H1 (cell line): ENCODE measurements around the gene OGFR. TPM values are rescaled to one million over a fixed set of nuclear protein-coding genes. Genes with fewer than 3 reads are reported as not detected.

Experiments
- CTCF ChIA-PET: fragments of 300-600 bp; sonication (Branson Sonifier 250); formaldehyde crosslinking; loops from one replicate; lab custom pipeline; 2021; ENCODE audit not compliant: partially characterized antibody; lab: Charles Lee
- POLR2A ChIA-PET: fragments of 300-600 bp; sonication (Branson Sonifier 250); formaldehyde crosslinking; loops from one replicate; lab custom pipeline; 2021; ENCODE audit warnings: inconsistent platforms; ENCODE audit not compliant: partially characterized antibody; lab: Charles Lee
- DNase-seq, 2 experiments: peaks; one replicate each; pipeline versions ENCODE4 v3.0.0 to v3.0.0-alpha.2; 2010 to 2022; ENCODE audit warnings: low spot score in 2 of 2, low read depth in 1 of 2, mixed read lengths in 1 of 2
- FAIRE-seq: peaks from 2 replicates; lab custom pipeline; 2011; peaks lifted over from hg19 to GRCh38; lab: Jason Lieb, UNC
- H2AFZ ChIP-seq: 2 replicates; pipeline ENCODE4 v1.8.1; 2012; ENCODE audit warnings: low read length, inconsistent platforms
- H2AK5ac ChIP-seq: 2 replicates; pipeline ENCODE4 v1.6.1; 2013; ENCODE audit warnings: low read depth, low read length
- H2BK120ac ChIP-seq: replicated peaks from 2 replicates; pipeline ENCODE3; 2013; ENCODE audit warnings: low read depth, low read length, inconsistent platforms
- H2BK12ac ChIP-seq: 2 replicates; pipeline ENCODE4 v1.6.1; 2013; ENCODE audit warnings: low read depth, low read length
- H2BK15ac ChIP-seq: 2 replicates; pipeline ENCODE4 v1.6.1; 2013; ENCODE audit warnings: low read length
- H2BK20ac ChIP-seq: 2 replicates; pipeline ENCODE4 v1.6.1; 2013; ENCODE audit warnings: low read length
- H2BK5ac ChIP-seq: 2 replicates; pipeline ENCODE4 v1.6.1; 2013; ENCODE audit warnings: low read depth, low read length
- H3K14ac ChIP-seq: 2 replicates; pipeline ENCODE4 v1.6.1; 2013; ENCODE audit warnings: inconsistent platforms; ENCODE audit not compliant: insufficient read length
- H3K18ac ChIP-seq: 2 replicates; pipeline ENCODE4 v1.6.1; 2013; ENCODE audit warnings: low read length; ENCODE audit errors: extremely low read depth
- H3K23ac ChIP-seq: 2 replicates; pipeline ENCODE4 v1.6.1; 2013; ENCODE audit warnings: inconsistent platforms; ENCODE audit not compliant: insufficient read length
- H3K23me2 ChIP-seq: 2 replicates; pipeline ENCODE4 v1.6.1; 2013; ENCODE audit warnings: low read depth, low read length
- H3K27ac ChIP-seq: 2 replicates; pipeline ENCODE4 v1.6.1; 2011; ENCODE audit warnings: low read depth, low read length, inconsistent platforms
- H3K27me3 ChIP-seq, 4 experiments: replicated peaks in 1 of 4; 1 replicate in 1 of 4; 2 replicates in 3 of 4; pipeline versions ENCODE4 v1.6.1 to v1.8.1; 2011 to 2013; ENCODE audit warnings: low read length in 3 of 4, mild to moderate bottlenecking in 3 of 4, inconsistent platforms in 2 of 4, mixed read lengths in 2 of 4, moderate library complexity in 1 of 4; ENCODE audit not compliant: control insufficient read depth in 3 of 4, insufficient read depth in 3 of 4; ENCODE audit errors: extremely low read depth in 1 of 4
- H3K36me3 ChIP-seq, 4 experiments: 2 replicates each; pipeline versions ENCODE4 v1.6.1 to v1.8.1; 2011 to 2013; ENCODE audit warnings: mild to moderate bottlenecking in 4 of 4, low read length in 3 of 4, moderate library complexity in 2 of 4, control low read depth in 1 of 4, inconsistent platforms in 1 of 4; ENCODE audit not compliant: insufficient read depth in 4 of 4, control insufficient read depth in 2 of 4
- H3K4ac ChIP-seq: replicated peaks from 2 replicates; pipeline ENCODE3; 2013; ENCODE audit warnings: low read length, low read depth, mixed read lengths, inconsistent platforms; ENCODE audit not compliant: insufficient read length
- H3K4me1 ChIP-seq, 4 experiments: replicated peaks in 1 of 4; 1 replicate in 1 of 4; 2 replicates in 3 of 4; pipeline versions ENCODE4 v1.6.1 to v1.8.1; 2011 to 2013; ENCODE audit warnings: low read length in 3 of 4, inconsistent platforms in 2 of 4, mixed read lengths in 1 of 4; ENCODE audit not compliant: insufficient read depth in 4 of 4, control insufficient read depth in 3 of 4
- H3K4me2 ChIP-seq, 2 experiments: 2 replicates each; pipeline versions ENCODE4 v1.6.1 to v1.8.1; 2011 to 2013; ENCODE audit warnings: low read depth in 2 of 2, low read length in 2 of 2, control low read depth in 1 of 2, inconsistent platforms in 1 of 2, mild to moderate bottlenecking in 1 of 2; ENCODE audit not compliant: insufficient read depth in 1 of 2
- H3K4me3 ChIP-seq, 4 experiments: fragments of 200-600, 300-600 bp in 1 of 4; sonication (generic), shearing (Covaris generic), sonication (Bioruptor Twin) in 1 of 4; 2 replicates each; pipeline versions ENCODE4 v1.5.1 to v1.8.1; 2011 to 2016; ENCODE audit warnings: low read length in 4 of 4, low read depth in 3 of 4, control low read depth in 2 of 4, inconsistent platforms in 2 of 4, mild to moderate bottlenecking in 2 of 4, mixed read lengths in 1 of 4, moderate library complexity in 1 of 4; ENCODE audit not compliant: insufficient read depth in 2 of 4; ENCODE audit errors: extremely low read depth in 1 of 4
- H3K56ac ChIP-seq: replicated peaks from 2 replicates; pipeline ENCODE3; 2013; ENCODE audit warnings: low read depth, mild to moderate bottlenecking, mixed read lengths, low read length, inconsistent platforms; ENCODE audit not compliant: insufficient read length
- H3K79me1 ChIP-seq: 2 replicates; pipeline ENCODE4 v1.6.1; 2013; ENCODE audit warnings: low read depth, low read length, control low read depth
- H3K79me2 ChIP-seq, 2 experiments: 2 replicates each; pipeline versions ENCODE4 v1.6.1 to v1.8.1; 2012 to 2013; ENCODE audit warnings: low read length in 2 of 2, mild to moderate bottlenecking in 2 of 2, inconsistent platforms in 1 of 2; ENCODE audit not compliant: insufficient read depth in 2 of 2, control insufficient read depth in 1 of 2
- H3K9ac ChIP-seq, 4 experiments: replicated peaks in 1 of 4; 1 replicate in 1 of 4; 2 replicates in 3 of 4; pipeline versions ENCODE4 v1.6.1 to v1.8.1; 2011 to 2013; ENCODE audit warnings: low read depth in 3 of 4, low read length in 3 of 4, control low read depth in 2 of 4, mild to moderate bottlenecking in 2 of 4, moderate library complexity in 2 of 4, inconsistent platforms in 1 of 4; ENCODE audit errors: extremely low read depth in 1 of 4
- H3K9me3 ChIP-seq, 2 experiments: 2 replicates each; pipeline versions ENCODE4 v1.6.1 to v1.8.1; 2012 to 2013; ENCODE audit warnings: mild to moderate bottlenecking in 2 of 2, moderate library complexity in 2 of 2, control low read depth in 1 of 2, inconsistent platforms in 1 of 2, low read depth in 1 of 2, low read length in 1 of 2, mixed read lengths in 1 of 2; ENCODE audit not compliant: insufficient read depth in 2 of 2
- H4K20me1 ChIP-seq, 2 experiments: replicated peaks in 1 of 2; 2 replicates each; pipeline versions ENCODE3 to v1.8.1; 2011 to 2013; ENCODE audit warnings: inconsistent platforms in 2 of 2, low read length in 2 of 2, mild to moderate bottlenecking in 1 of 2; ENCODE audit not compliant: insufficient read depth in 2 of 2, control insufficient read depth in 1 of 2
- H4K5ac ChIP-seq: 2 replicates; pipeline ENCODE4 v1.6.1; 2013; ENCODE audit warnings: low read length, low read depth, mixed read lengths, inconsistent platforms; ENCODE audit not compliant: insufficient read length
- H4K8ac ChIP-seq: 2 replicates; pipeline ENCODE4 v1.8.0; 2013; ENCODE audit warnings: mild to moderate bottlenecking, moderate library complexity, low read length, inconsistent platforms; ENCODE audit not compliant: insufficient read depth; ENCODE audit errors: extremely low read depth
- H4K91ac ChIP-seq: replicated peaks from 2 replicates; pipeline ENCODE3; 2013; ENCODE audit warnings: low read length, mixed read lengths, inconsistent platforms; ENCODE audit not compliant: insufficient read length
- ATF2 ChIP-seq: IDR thresholded peaks from 2 replicates; pipeline ENCODE4 v1.6.1; 2012; ENCODE audit warnings: low read length, inconsistent platforms
- KDM4A ChIP-seq: IDR thresholded peaks from one replicate; pipeline ENCODE4 v1.7.1; 2012; ENCODE audit warnings: low read depth, mild to moderate bottlenecking, moderate library complexity, low read length, inconsistent platforms; ENCODE audit not compliant: severe bottlenecking
- PHF8 ChIP-seq: fragments of 200-600 bp; sonication (generic); conservative IDR thresholded peaks from 2 replicates; pipeline ENCODE4 v1.7.1; 2012; ENCODE audit warnings: low read depth, mild to moderate bottlenecking, inconsistent platforms, low read length, moderate library complexity
- POLR2A ChIP-seq, 2 experiments: IDR thresholded peaks; 1 replicate in 1 of 2; 2 replicates in 1 of 2; pipeline ENCODE4 v1.6.1; 2011; ENCODE audit warnings: low read depth in 2 of 2, low read length in 2 of 2, mild to moderate bottlenecking in 2 of 2; ENCODE audit errors: control extremely low read depth in 1 of 2
- SP4 ChIP-seq: IDR thresholded peaks from 2 replicates; pipeline ENCODE4 v1.6.1; 2012; ENCODE audit warnings: low read length, inconsistent platforms
- TAF1 ChIP-seq: IDR thresholded peaks from 2 replicates; pipeline ENCODE4 v1.6.1; 2011; ENCODE audit warnings: mild to moderate bottlenecking, low read depth, low read length
- TAF7 ChIP-seq: optimal IDR thresholded peaks from 2 replicates; pipeline ENCODE3; 2011; ENCODE audit warnings: low read depth, mild to moderate bottlenecking, inconsistent platforms, low read length, moderate library complexity, borderline replicate concordance
- TBP ChIP-seq: IDR thresholded peaks from 2 replicates; pipeline ENCODE4 v1.6.1; 2011; ENCODE audit warnings: low read depth, low read length, improper control_type of control experiment
- WGBS, 2 experiments: shearing (Covaris generic) in 1 of 2; methylation state at CpG; one replicate each; pipeline versions ENCODE4 v1.1.6 to v1.1.7; 2013 to 2015; ENCODE audit warnings: low lambda C conversion rate in 2 of 2, mixed read lengths in 2 of 2, inconsistent platforms in 1 of 2, low coverage in 1 of 2, missing lambda C conversion rate in 1 of 2; ENCODE audit not compliant: insufficient replicate concordance in 2 of 2, insufficient coverage in 1 of 2, insufficient read length in 1 of 2; ENCODE audit errors: extremely low coverage in 1 of 2, missing lambda C conversion rate in 1 of 2; 5-methylcytosine and 5-hydroxymethylcytosine counted together
- polyA plus RNA-seq, 7 experiments: library from polyadenylated mRNA; depleted of rRNA in 3 of 7; stranded (reverse) in 5 of 7; unstranded in 2 of 7; fragments of >200 nt in 5 of 7; fragments of 200-250 nt in 2 of 7; gene quantifications; 1 replicate in 5 of 7; 2 replicates in 1 of 7; 4 replicates in 1 of 7; pipeline versions ENCODE4 v1.2.1 to v1.2.3, GENCODE V29; 2011 to 2013; ENCODE audit warnings: missing spikeins in 2 of 7, mixed read lengths in 2 of 7
- total RNA-seq: library from RNA; stranded (reverse); fragmentation: NEBNext Ultra II Directional; extraction: Animal tissue kit (Norgen Biotek cat#: 25700); gene quantifications from 2 replicates; pipeline ENCODE4 v1.2.1, GENCODE V29; 2021

The OGFR gene
- total and polyA plus RNA-seq, 2 of the 8 experiments (the other 6 are each of a cell fraction or from before 2014, with no cell fraction given) = 13.9 to 25.1 TPM

GRCh38 chr20:62816884-62817873 is 12.5 kb downstream of the OGFR start, which contains the start of gene COL9A3:
TSS of gene COL9A3 (plus strand) at chr20:62817050. CDS start at chr20:62817065, 15 bp downstream.
- peak within 1 kb of the TSS; percentile 81 for H3K18ac ChIP-seq
- no peak within 1 kb of the TSS for H3K23ac ChIP-seq
- peaks cover 0 to 9% (median 1%) of the 10 kb centered on the region in 4 experiments; a peak in 2 of 8 replicates for H3K36me3 ChIP-seq
- H4K8ac ChIP-seq = peak within 1 kb of the TSS; percentile 90
- peak within 1 kb of the TSS; percentile 83; the same call in 1 of the 2 replicates for H2BK5ac ChIP-seq
- peaks cover 0 to 17% (median 11%) of the 10 kb centered on the region in 4 experiments; a peak in 5 of 7 replicates for H3K4me1 ChIP-seq
- H2BK12ac ChIP-seq = peak within 1 kb of the TSS; percentile 50
- peak within 1 kb of the TSS; percentile 81 for H4K91ac ChIP-seq
- peak within 1 kb of the TSS; percentile 8 for H4K5ac ChIP-seq
- H3K23me2 ChIP-seq = peaks cover 13% of the 10 kb centered on the region
- H3K9me3 ChIP-seq = no peaks in the 10 kb centered on the region
- CTCF ChIA-PET = interaction anchor here (2.2 kb wide), 1 partner anchor 10 kb away, joined by 5 read pairs; no protein-coding TSS in a partner anchor
- 9% methylated on average over 28 of the region's 108 CpGs; no CpG with 5 or more reads in 1 of the 2 experiments for WGBS, 2 experiments
- H3K14ac ChIP-seq = no peak within 1 kb of the TSS
- POLR2A ChIA-PET = interaction anchor here (0.8 to 4.6 kb wide), 7 partner anchors 8 to 44 kb away, joined by 3 to 22 read pairs (median 10); partner anchors contain the start of gene TCFL5
- H3K79me1 ChIP-seq = no peaks in the 10 kb centered on the region
- no peak within 1 kb of the TSS for H2BK15ac ChIP-seq
- H3K4me2 ChIP-seq = peak within 1 kb of the TSS; percentile 62 to 97
- H3K79me2 ChIP-seq = no peaks in the 10 kb centered on the region
- peak within 1 kb of the TSS; percentile 90 for H3K4ac ChIP-seq
- peak within 1 kb of the TSS; percentile 39 to 71 (median 62); a peak in 6 of 7 replicates for H3K9ac ChIP-seq
- no peak within 1 kb of the TSS; the same call in 1 of the 2 replicates for H2BK20ac ChIP-seq
- peaks cover 0 to 8% (median 2%) of the 10 kb centered on the region in 4 experiments; a peak in 2 of 7 replicates for H3K27me3 ChIP-seq
- H2AK5ac ChIP-seq = no peak within 1 kb of the TSS
- no peak for FAIRE-seq
- peak in 1 of 2 experiments; percentile 76 for DNase-seq
- peak within 1 kb of the TSS; percentile 64 for H3K56ac ChIP-seq
- H3K27ac ChIP-seq = peak within 1 kb of the TSS; percentile 28; the same call in 1 of the 2 replicates
- H2AFZ ChIP-seq = no peak within 1 kb of the TSS; the same call in 1 of the 2 replicates
- peaks cover 0 to 3% of the 10 kb centered on the region in 2 experiments for H4K20me1 ChIP-seq
- peak within 1 kb of the TSS; percentile 28 for H2BK120ac ChIP-seq
- H3K4me3 ChIP-seq = peak within 1 kb of the TSS; percentile 54 to 71 (median 63)
- peak; percentile 53; the same call in 1 of the 2 replicates for TF ChIP-seq TAF1
- 0 out of 2 replicates have a peak, but pooled peaks have one; percentile 31 for TF ChIP-seq PHF8
- TF ChIP-seq POLR2A (IDR thresholded peaks at IDR 0.05; ENCODE audit: control extremely low read depth in 1 of 2, low read depth in 2 of 2, low read length in 2 of 2) = peak in 1 of 2 experiments; percentile 30; a peak in 1 of 3 replicates
- TF ChIP-seq KDM4A = peak; percentile 47
- peak; percentile 4 for TF ChIP-seq TAF7
- no peak for TF ChIP-seq ATF2
- TF ChIP-seq SP4 = 0 out of 2 replicates have a peak, but pooled peaks have one; percentile 40
- 0 out of 2 replicates have a peak, but pooled peaks have one; percentile 6 for TF ChIP-seq TBP
